GM12878 (cell line): ENCODE measurements around the gene MVK. TPM values are rescaled to one million over a fixed set of nuclear protein-coding genes. Genes with fewer than 3 reads are reported as not detected.

Experiments
- ATAC-seq: fragments of 200-7000 bp; cut with Tn5 transposase; 3 replicates; pipeline ENCODE4 v1.9.1; 2020; ENCODE audit warnings: mild to moderate bottlenecking, moderate library complexity
- BruUV-seq: library from RNA; stranded (reverse); fragments of 400-500 nt; replicated peaks from 2 replicates; lab custom pipeline; 2021; lab: Mats Ljungman, UMichigan
- CTCF ChIA-PET: fragments of 300-600 bp; sonication (Branson Sonifier 250); formaldehyde crosslinking; extraction: SDS; loops from one replicate; lab custom pipeline; 2021; ENCODE audit warnings: inconsistent platforms; lab: Yijun Ruan, JAX
- POLR2A ChIA-PET: fragments of 350-600 bp; formaldehyde crosslinking; extraction: SDS; loops from one replicate; lab custom pipeline; 2021; ENCODE audit warnings: inconsistent platforms; lab: Charles Lee
- RAD21 ChIA-PET: fragments of 300-600 bp; sonication (Branson Sonifier 250); formaldehyde crosslinking; loops from one replicate; lab custom pipeline; 2023; ENCODE audit warnings: antibody characterized with exemption; ENCODE audit not compliant: unreplicated experiment; lab: Charles Lee
- SMC1A ChIA-PET: fragments of 300-600 bp; sonication (Branson Sonifier 250); formaldehyde crosslinking; loops from one replicate; lab custom pipeline; 2023; ENCODE audit not compliant: unreplicated experiment, uncharacterized antibody; lab: Charles Lee
- DNase-seq: peaks from one replicate; pipeline ENCODE4 v3.0.0-alpha.2; 2011; ENCODE audit warnings: low read depth, low spot score
- FAIRE-seq: peaks from 3 replicates; lab custom pipeline; 2011; peaks lifted over from hg19 to GRCh38; lab: Jason Lieb, UNC
- H2AFZ ChIP-seq: 2 replicates; pipeline ENCODE4 v1.6.0; 2011; ENCODE audit warnings: low read depth, low read length, control low read depth; ENCODE audit not compliant: control insufficient read depth
- H3K27ac ChIP-seq: 2 replicates; pipeline ENCODE4 v1.5.1; 2011; ENCODE audit warnings: control low read depth; ENCODE audit not compliant: control insufficient read depth, insufficient read depth
- H3K27me3 ChIP-seq, 2 experiments: replicated peaks in 1 of 2; 2 replicates each; pipeline versions ENCODE4 v1.6.0 to v1.6.1; 2011; ENCODE audit warnings: low read length in 1 of 2; ENCODE audit not compliant: control insufficient read depth in 2 of 2, insufficient read depth in 2 of 2
- H3K36me3 ChIP-seq, 2 experiments: 2 replicates each; pipeline ENCODE4 v1.5.1; 2011; ENCODE audit warnings: low read length in 1 of 2; ENCODE audit not compliant: control insufficient read depth in 2 of 2, insufficient read depth in 2 of 2
- H3K4me1 ChIP-seq: 2 replicates; pipeline ENCODE4 v1.6.1; 2011; ENCODE audit warnings: mild to moderate bottlenecking, low read length, moderate library complexity, mixed read lengths; ENCODE audit not compliant: control insufficient read depth, insufficient read depth
- H3K4me2 ChIP-seq: 2 replicates; pipeline ENCODE4 v1.6.0; 2011; ENCODE audit warnings: control low read depth; ENCODE audit not compliant: control insufficient read depth, insufficient read depth
- H3K4me3 ChIP-seq: fragments of 200-600 bp; sonication (generic); 2 replicates; pipeline ENCODE4 v1.5.1; 2016
- H3K79me2 ChIP-seq: 2 replicates; pipeline ENCODE4 v1.6.0; 2011; ENCODE audit warnings: low read length; ENCODE audit not compliant: control insufficient read depth, insufficient read depth
- H3K9ac ChIP-seq: 2 replicates; pipeline ENCODE4 v1.8.0; 2011; ENCODE audit warnings: low read length, control low read depth, mixed read lengths; ENCODE audit not compliant: control insufficient read depth, insufficient read depth
- H3K9me3 ChIP-seq: replicated peaks from 3 replicates; pipeline ENCODE4 v1.5.1; 2011; ENCODE audit warnings: mild to moderate bottlenecking, low read length; ENCODE audit not compliant: control insufficient read depth, insufficient read depth
- H4K20me1 ChIP-seq: 2 replicates; pipeline ENCODE4 v1.6.0; 2011; ENCODE audit not compliant: control insufficient read depth, insufficient read depth
- ASH2L ChIP-seq: fragments of 300-600, 200-600 bp; sonication (generic); IDR thresholded peaks from 2 replicates; pipeline ENCODE4 v1.6.1; 2017; ENCODE audit warnings: low read depth, mild to moderate bottlenecking, borderline replicate concordance
- ATF3 ChIP-seq: IDR thresholded peaks from 2 replicates; pipeline ENCODE4 v1.6.1; 2011; ENCODE audit warnings: low read depth, mild to moderate bottlenecking, low read length, moderate library complexity, borderline replicate concordance; ENCODE audit errors: extremely low read depth
- BACH1 ChIP-seq: fragments of 450-650 bp; IDR thresholded peaks from 2 replicates; pipeline ENCODE4 v1.6.1; 2017; ENCODE audit warnings: mild to moderate bottlenecking, borderline replicate concordance
- BCL11A ChIP-seq: IDR thresholded peaks from 2 replicates; pipeline ENCODE4 v1.6.1; 2011; ENCODE audit warnings: low read depth, low read length
- BRCA1 ChIP-seq: IDR thresholded peaks from 2 replicates; pipeline ENCODE4 v1.6.1; 2011; ENCODE audit warnings: low read depth, low read length, improper control_type of control experiment
- JUNB ChIP-seq: IDR thresholded peaks from 2 replicates; pipeline ENCODE4 v1.6.1; 2016; ENCODE audit warnings: antibody characterized with exemption, mild to moderate bottlenecking
- JUND ChIP-seq: IDR thresholded peaks from 2 replicates; pipeline ENCODE4 v1.6.1; 2012; ENCODE audit warnings: low read depth, mild to moderate bottlenecking, low read length, improper control_type of control experiment, moderate library complexity
- KAT2A ChIP-seq: conservative IDR thresholded peaks from 2 replicates; pipeline ENCODE4 v1.6.1; 2011; ENCODE audit warnings: low read depth, low read length; ENCODE audit not compliant: control insufficient read depth
- NR2C1 ChIP-seq: fragments of 450-650 bp; IDR thresholded peaks from 2 replicates; pipeline ENCODE4 v1.6.1; 2017; ENCODE audit warnings: antibody characterized with exemption, mild to moderate bottlenecking, moderate library complexity
- RFX5 ChIP-seq: IDR thresholded peaks from 2 replicates; pipeline ENCODE4 v1.6.1; 2011; ENCODE audit warnings: low read depth, low read length, improper control_type of control experiment
- RUNX3 ChIP-seq: IDR thresholded peaks from 2 replicates; pipeline ENCODE4 v1.6.1; 2012; ENCODE audit warnings: low read length, inconsistent platforms
- SREBF2 ChIP-seq: IDR thresholded peaks from 2 replicates; pipeline ENCODE4 v1.6.1; 2012; ENCODE audit warnings: mild to moderate bottlenecking, low read length
- ZNF24 ChIP-seq: fragments of 450-650 bp; IDR thresholded peaks from 2 replicates; pipeline ENCODE4 v1.6.1; 2017; ENCODE audit warnings: antibody characterized with exemption, mild to moderate bottlenecking
- ZNF687 ChIP-seq: fragments of 450-650 bp; IDR thresholded peaks from 2 replicates; pipeline ENCODE4 v1.6.1; 2017; ENCODE audit warnings: mild to moderate bottlenecking, moderate library complexity
- ZSCAN29 ChIP-seq: fragments of 450-650 bp; IDR thresholded peaks from 2 replicates; pipeline ENCODE4 v1.6.1; 2017; ENCODE audit warnings: mild to moderate bottlenecking, moderate library complexity
- WGBS: methylation state at CpG from one replicate; pipeline ENCODE4 v1.1.6; 2016; ENCODE audit warnings: low lambda C conversion rate; ENCODE audit not compliant: insufficient replicate concordance, insufficient coverage; ENCODE audit errors: missing lambda C conversion rate; 5-methylcytosine and 5-hydroxymethylcytosine counted together
- in situ Hi-C: fragments of 300-500 bp; cut with MboI; formaldehyde crosslinking; loops from 9 replicates; pipeline ENCODE4 v1.14.3; 2018; ENCODE audit warnings: mixed read lengths
- intact Hi-C: fragments of 100-400 bp; cut with micrococcal nuclease; formaldehyde crosslinking; loops from one replicate; pipeline ENCODE4 v1.14.2; 2022; ENCODE audit not compliant: unreplicated experiment
- polyA plus RNA-seq, 11 experiments: library from polyadenylated mRNA; depleted of rRNA in 4 of 11; unstranded in 6 of 11; stranded (reverse) in 5 of 11; fragments of >200 nt; fragmentation: Nextera tagmentation in 4 of 11; fragmentation: Illumina TruSeq in 1 of 11; extraction: Ambion mirVana in 4 of 11; extraction: Trizol in 1 of 11; gene quantifications; 1 replicate in 1 of 11; 2 replicates in 10 of 11; pipeline versions ENCODE4 v1.2.1 to v1.2.3, GENCODE V29; 2011 to 2016; ENCODE audit warnings: inconsistent platforms in 2 of 11, missing spikeins in 2 of 11, low read depth in 1 of 11
- total RNA-seq, 4 experiments: library from RNA; depleted of rRNA in 3 of 4; stranded (reverse); fragments of >200 nt in 3 of 4; fragmentation: Illumina TruSeq in 1 of 4; extraction: Trizol in 1 of 4; gene quantifications; 2 replicates each; pipeline versions ENCODE4 v1.2.1 to v1.2.3, GENCODE V29; 2013 to 2021
- TF ChIP-seq, protein P1 (sequence below), 3 experiments: IDR thresholded peaks in 2 of 3; conservative IDR thresholded peaks in 1 of 3; 2 replicates each; pipeline ENCODE4 v1.5.1; 2011; ENCODE audit warnings: low read depth in 3 of 3, low read length in 3 of 3, mild to moderate bottlenecking in 3 of 3, control low read depth in 2 of 3, moderate library complexity in 2 of 3, inconsistent platforms in 1 of 3, mixed read lengths in 1 of 3; ENCODE audit not compliant: control insufficient read depth in 2 of 3, insufficient read depth in 1 of 3; ENCODE audit errors: extremely low read depth in 1 of 3
- TF ChIP-seq, protein P2 (sequence below): IDR thresholded peaks from 2 replicates; pipeline ENCODE4 v1.6.1; 2011; ENCODE audit warnings: borderline replicate concordance, low read depth, mild to moderate bottlenecking, moderate library complexity, low read length; ENCODE audit not compliant: insufficient read depth, poor library complexity, severe bottlenecking

MVK gene
- total and polyA plus RNA-seq, 10 of the 15 experiments (the other 5 are each of a cell fraction or from before 2014, with no cell fraction given), result 0.24 to 46.7 (median 31.9) TPM

DNA sequence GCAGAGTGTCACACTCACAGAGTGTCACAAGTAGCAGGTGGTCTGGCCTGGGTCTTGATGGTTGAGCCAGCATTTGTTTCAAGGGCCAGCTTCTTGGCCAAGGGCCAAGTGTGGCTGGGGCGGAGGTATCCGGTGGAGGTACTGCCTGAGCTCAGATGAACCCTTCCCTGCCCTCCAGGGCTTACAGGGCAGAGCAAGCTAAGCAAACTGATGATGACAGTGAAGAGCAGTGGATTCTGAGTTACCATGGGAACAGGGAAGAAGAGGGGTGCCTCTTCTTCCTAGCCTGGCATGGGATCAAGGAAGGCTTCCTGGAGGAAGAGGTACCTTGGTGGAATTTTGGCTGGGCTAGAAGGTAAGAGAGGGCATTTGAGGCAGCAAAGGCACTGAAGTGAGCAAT, 35.7 kb downstream of the MVK start (continued):
- no peak for TF ChIP-seq ZNF687
- TF ChIP-seq SREBF2, result no peak
- TF ChIP-seq, all 136 proteins: peak for 0

DNA sequence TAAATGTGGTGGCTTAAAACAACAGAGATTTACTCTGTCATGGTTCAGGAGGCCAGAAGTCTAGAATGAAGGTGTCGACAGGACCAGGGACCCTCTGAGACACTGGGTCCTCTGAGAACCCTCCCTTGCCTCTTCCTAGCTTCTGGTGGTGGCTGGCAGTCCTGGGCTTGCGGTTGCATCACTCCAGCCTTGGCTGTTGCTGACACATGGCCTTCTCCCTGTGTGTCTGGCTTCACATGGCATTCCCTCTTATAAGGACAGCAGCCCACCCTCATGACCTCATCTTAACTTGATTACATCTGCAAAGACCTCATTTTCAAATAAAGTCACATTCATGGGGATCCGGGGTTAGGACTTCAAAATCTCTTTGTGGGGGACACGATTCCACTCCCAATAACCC, 36.9 kb downstream of the MVK start:
- in situ Hi-C loops (no loop called here), intact Hi-C loops (no loop called here)
- POLR2A ChIA-PET, result no interaction called here
- no TSS peak for BruUV-seq
- H2AFZ ChIP-seq, result no peak overlapping the region
- RAD21 ChIA-PET, result no interaction called here
- H3K27me3 ChIP-seq, result peaks cover 4% of the 10 kb centered on the region in 2 experiments; a peak in 2 of 4 replicates
- DNase-seq (no peak), FAIRE-seq (no peak), ATAC-seq (no peak)
- WGBS, result 7% methylated on average over 4 of the region's 4 CpGs
- H3K36me3 ChIP-seq, result no peaks in the 10 kb centered on the region
- no peak overlapping the region for H3K27ac ChIP-seq
- H3K4me3 ChIP-seq, result no peak overlapping the region
- no peak overlapping the region for H3K4me2 ChIP-seq
- no peaks in the 10 kb centered on the region for H3K4me1 ChIP-seq
- CTCF ChIA-PET, result interaction anchor here (2.6 kb wide), 1 partner anchor 13 kb away, joined by 13 read pairs; no protein-coding TSS in a partner anchor
- no peak overlapping the region for H3K9ac ChIP-seq
- H3K9me3 ChIP-seq, result no peaks in the 10 kb centered on the region
- H3K79me2 ChIP-seq, result no peaks in the 10 kb centered on the region
- SMC1A ChIA-PET, result no interaction called here
- H4K20me1 ChIP-seq, result peaks cover 3% of the 10 kb centered on the region; the same call in 1 of the 2 replicates
- TF ChIP-seq, protein P1, sequence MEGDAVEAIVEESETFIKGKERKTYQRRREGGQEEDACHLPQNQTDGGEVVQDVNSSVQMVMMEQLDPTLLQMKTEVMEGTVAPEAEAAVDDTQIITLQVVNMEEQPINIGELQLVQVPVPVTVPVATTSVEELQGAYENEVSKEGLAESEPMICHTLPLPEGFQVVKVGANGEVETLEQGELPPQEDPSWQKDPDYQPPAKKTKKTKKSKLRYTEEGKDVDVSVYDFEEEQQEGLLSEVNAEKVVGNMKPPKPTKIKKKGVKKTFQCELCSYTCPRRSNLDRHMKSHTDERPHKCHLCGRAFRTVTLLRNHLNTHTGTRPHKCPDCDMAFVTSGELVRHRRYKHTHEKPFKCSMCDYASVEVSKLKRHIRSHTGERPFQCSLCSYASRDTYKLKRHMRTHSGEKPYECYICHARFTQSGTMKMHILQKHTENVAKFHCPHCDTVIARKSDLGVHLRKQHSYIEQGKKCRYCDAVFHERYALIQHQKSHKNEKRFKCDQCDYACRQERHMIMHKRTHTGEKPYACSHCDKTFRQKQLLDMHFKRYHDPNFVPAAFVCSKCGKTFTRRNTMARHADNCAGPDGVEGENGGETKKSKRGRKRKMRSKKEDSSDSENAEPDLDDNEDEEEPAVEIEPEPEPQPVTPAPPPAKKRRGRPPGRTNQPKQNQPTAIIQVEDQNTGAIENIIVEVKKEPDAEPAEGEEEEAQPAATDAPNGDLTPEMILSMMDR (IDR thresholded peaks at IDR 0.05 in 2 of 3, conservative IDR thresholded peaks at IDR 0.05 in 1 of 3; ENCODE audit: control insufficient read depth in 2 of 3, extremely low read depth in 1 of 3, insufficient read depth in 1 of 3, low read depth in 3 of 3, low read length in 3 of 3), result no peak
- TF ChIP-seq BRCA1, result no peak
- TF ChIP-seq RFX5, result no peak
- TF ChIP-seq JUNB, result no peak
- TF ChIP-seq ATF3, result no peak
- TF ChIP-seq NR2C1, result no peak
- TF ChIP-seq, protein P2, sequence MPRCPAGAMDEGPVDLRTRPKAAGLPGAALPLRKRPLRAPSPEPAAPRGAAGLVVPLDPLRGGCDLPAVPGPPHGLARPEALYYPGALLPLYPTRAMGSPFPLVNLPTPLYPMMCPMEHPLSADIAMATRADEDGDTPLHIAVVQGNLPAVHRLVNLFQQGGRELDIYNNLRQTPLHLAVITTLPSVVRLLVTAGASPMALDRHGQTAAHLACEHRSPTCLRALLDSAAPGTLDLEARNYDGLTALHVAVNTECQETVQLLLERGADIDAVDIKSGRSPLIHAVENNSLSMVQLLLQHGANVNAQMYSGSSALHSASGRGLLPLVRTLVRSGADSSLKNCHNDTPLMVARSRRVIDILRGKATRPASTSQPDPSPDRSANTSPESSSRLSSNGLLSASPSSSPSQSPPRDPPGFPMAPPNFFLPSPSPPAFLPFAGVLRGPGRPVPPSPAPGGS, result no peak
- no peak for TF ChIP-seq ZNF24
- TF ChIP-seq JUND, result no peak
- no peak for TF ChIP-seq BACH1
- no peak for TF ChIP-seq ZSCAN29
- no peak for TF ChIP-seq BCL11A
- no peak for TF ChIP-seq ASH2L
- no peak for TF ChIP-seq KAT2A
- no peak for TF ChIP-seq RUNX3
